ENCODE measurements around the gene HSD3B2.
A peak's percentile ranks its signal among the peaks of the same experiment; 100 is the strongest.
"Not testable (repeated sequence)": the region's sequence is repeated elsewhere in the genome, so short reads cannot be mapped to it uniquely, and the experiment has no call there.

Gene HSD3B2

GRCh38 chr1:119414950-119415349 is at the start of gene HSD3B2:
TSS of gene HSD3B2 (plus strand) at chr1:119415150. CDS start at chr1:119415420, 270 bp downstream.
- intact Hi-C loops (cut with DNase I): no loop called here
- no peak for DNase-seq

- no peak for DNase-seq
Measured at GRCh38 chr1:119366424-119366823, 48.5 kb upstream of the HSD3B2 start.

GRCh38 chr1:119367432-119368124 is 47.4 kb upstream of the HSD3B2 start:
- intact Hi-C loops (cut with DNase I): loop anchor here (10.0 kb wide), 1 partner anchor 83 kb away; no protein-coding TSS in a partner anchor
- DNase-seq: peak in 1 of 42 donors; percentile 2

More at GRCh38 chr1:119366424-119366823, 48.5 kb upstream of the HSD3B2 start:
- intact Hi-C loops (cut with DNase I): loop anchor here (10.0 kb wide), 1 partner anchor 82 kb away; no protein-coding TSS in a partner anchor

- intact Hi-C loops (cut with DNase I): loop anchor here (10.0 kb wide), 1 partner anchor 84 kb away; no protein-coding TSS in a partner anchor
- no peak for DNase-seq
Measured at GRCh38 chr1:119368554-119368953, 46.4 kb upstream of the HSD3B2 start, which contains the start of gene HAO2. TSS of gene HAO2 (plus strand) at chr1:119368785. CDS start at chr1:119381086, 12,301 bp downstream.

- intact Hi-C loops (cut with DNase I): no loop called here
- DNase-seq: no peak
Measured at GRCh38 chr1:119370748-119371147, 44.2 kb upstream of the HSD3B2 start.

DNA sequence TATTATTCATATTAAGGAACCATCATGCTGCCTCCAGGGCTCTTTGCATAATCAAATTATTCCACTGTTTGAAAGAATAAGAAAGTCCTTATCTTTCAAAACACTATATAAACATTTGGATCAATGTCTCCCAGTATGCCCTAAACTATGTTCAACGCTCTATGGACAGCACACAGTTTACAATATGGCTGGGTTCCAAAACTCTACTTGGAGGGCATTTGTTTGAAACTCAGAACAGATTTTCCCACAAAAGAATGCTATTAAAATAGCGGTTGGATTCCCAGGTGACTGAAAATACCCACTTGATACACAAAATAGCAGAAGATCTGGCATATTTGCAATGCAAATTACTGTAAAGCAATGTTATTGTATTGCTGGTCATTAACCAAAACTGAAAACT is 43.1 kb upstream of the HSD3B2 start:
- intact Hi-C loops (cut with DNase I): no loop called here
- no peak for DNase-seq

DNA sequence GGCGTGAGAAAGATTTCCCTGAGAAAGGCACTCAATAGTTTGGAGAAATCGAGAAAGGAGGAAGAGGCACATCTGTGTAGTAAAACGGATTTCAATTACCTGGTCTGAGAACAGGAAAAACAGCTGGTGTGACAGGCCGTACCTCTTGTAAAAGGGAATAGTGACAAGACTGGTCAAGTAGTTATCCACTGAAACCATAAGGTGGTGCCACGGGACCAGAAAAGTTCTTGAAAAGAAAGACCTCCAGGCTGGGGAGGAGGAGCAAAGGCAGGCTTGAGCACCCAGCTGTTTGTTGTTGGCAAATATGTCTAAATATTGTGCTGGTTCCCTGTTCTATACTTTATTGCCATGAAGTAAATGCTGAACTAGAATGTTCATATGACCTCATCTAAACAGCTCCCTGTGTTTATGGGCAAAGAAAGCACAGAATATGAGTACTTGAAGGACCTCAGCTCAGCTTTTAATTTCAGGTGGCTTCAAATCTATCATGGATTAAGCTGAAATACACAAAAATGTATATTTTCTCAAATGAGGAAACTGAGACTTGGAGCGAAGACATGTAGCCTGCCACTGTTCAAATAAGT is 42.4 kb upstream of the HSD3B2 start:
- DNase-seq: peak in 1 of 42 donors; percentile 2
- intact Hi-C loops (cut with DNase I): no loop called here

GRCh38 chr1:119373465-119373864 is 41.5 kb upstream of the HSD3B2 start:
- intact Hi-C loops (cut with DNase I): no loop called here
- no peak for DNase-seq

GRCh38 chr1:119374208-119374874 is 40.6 kb upstream of the HSD3B2 start:
- intact Hi-C loops (cut with DNase I): no loop called here
- no peak for DNase-seq

GRCh38 chr1:119375366-119375765 is 39.6 kb upstream of the HSD3B2 start:
- intact Hi-C loops (cut with DNase I): no loop called here

DNA sequence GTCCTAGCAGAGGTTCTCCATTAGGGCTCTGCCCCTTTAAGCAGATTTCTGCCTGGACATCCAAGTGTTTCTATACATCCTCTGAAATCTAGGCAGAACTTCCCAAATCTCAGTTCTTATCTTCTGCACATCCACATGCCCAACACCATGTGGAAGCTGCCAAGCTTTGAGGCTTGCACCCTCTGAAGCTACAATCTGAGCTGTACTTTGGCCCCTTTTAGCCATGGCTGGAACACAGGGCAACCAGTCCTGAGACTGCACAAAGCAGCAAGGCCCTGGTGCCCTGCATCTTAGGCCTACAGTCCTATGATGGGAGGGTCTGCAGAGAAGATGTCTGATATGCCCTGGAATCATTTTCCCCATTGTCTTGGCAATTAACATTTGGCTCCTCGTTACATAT is 38.4 kb upstream of the HSD3B2 start:
- intact Hi-C loops (cut with DNase I): no loop called here
- DNase-seq: no peak

More at GRCh38 chr1:119375366-119375765, 39.6 kb upstream of the HSD3B2 start:
- no peak for DNase-seq

GRCh38 chr1:119377594-119377993 is 37.4 kb upstream of the HSD3B2 start:
- DNase-seq; intact Hi-C loops (cut with DNase I): not testable (repeated sequence)

GRCh38 chr1:119379117-119379516 is 35.8 kb upstream of the HSD3B2 start:
- no peak for DNase-seq

DNA sequence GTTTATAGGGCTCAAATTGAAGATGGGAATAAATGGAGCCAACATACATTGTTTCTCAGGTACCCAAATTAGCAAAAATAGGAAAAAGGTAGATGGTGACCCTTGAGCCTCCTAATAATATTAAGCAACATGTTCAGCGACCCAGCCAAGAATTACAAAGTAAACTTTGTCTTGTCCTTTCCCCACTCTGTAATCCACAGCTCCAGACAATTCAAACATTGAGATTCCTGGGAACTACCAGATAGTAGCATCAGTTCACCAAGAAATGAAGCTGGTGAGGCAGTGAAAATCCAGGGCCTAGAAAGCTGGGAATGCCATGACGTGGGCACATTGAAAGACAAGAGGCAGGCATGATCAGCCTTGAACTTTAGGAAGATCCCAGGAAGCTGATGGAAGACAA is 34.6 kb upstream of the HSD3B2 start:
- DNase-seq: no peak
- intact Hi-C loops (cut with DNase I): no loop called here

More at GRCh38 chr1:119379117-119379516, 35.8 kb upstream of the HSD3B2 start:
- intact Hi-C loops (cut with DNase I): no loop called here

DNA sequence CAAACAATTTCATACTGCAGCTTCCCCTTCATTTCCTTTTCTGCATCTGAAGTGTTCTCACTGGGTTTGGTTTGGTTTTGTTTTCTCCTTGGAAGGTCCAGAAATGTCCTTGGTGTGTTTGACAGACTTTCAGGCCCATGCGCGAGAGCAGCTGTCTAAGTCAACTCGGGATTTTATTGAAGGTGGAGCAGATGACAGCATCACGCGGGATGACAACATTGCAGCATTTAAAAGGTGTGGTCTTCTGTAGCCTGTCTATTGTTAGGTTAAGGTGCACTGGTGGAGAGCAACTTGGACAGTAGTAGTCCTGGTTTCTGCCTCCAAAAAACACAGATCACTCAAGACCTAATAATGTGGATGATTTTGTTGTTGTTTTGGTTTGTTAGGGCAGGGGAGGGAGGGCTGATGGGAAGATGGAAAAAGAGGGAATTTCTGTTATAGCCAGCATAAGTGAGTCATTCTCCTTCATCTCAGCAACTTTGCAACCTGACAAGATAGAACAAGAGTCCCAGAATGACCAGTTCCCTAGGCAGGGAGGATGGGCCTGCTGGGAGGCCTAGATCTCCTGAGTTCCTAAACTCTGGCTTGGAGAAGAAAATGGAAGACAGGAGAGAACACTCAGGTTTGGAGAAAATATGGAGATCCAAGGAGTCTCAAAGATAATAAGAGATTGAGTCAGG is 33.8 kb upstream of the HSD3B2 start:
- no peak for DNase-seq
- intact Hi-C loops (cut with DNase I): no loop called here

DNA sequence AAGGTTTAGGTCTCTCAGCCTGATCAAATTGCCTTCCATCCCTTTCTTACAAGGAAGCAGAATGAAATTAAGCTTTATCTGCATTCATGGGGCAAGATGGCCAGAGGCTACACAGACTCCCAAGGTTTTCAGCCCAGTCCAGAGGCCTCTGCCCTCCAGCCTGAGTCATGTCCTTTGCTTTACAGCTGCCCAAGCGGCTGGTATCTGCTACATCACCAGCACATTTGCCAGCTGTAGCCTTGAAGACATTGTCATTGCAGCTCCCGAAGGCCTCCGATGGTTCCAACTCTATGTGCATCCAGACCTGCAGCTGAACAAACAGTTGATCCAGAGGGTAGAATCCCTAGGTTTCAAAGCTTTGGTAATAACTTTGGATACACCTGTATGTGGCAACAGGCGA is 30.4 kb upstream of the HSD3B2 start:
- no peak for DNase-seq
- intact Hi-C loops (cut with DNase I): no loop called here

DNA sequence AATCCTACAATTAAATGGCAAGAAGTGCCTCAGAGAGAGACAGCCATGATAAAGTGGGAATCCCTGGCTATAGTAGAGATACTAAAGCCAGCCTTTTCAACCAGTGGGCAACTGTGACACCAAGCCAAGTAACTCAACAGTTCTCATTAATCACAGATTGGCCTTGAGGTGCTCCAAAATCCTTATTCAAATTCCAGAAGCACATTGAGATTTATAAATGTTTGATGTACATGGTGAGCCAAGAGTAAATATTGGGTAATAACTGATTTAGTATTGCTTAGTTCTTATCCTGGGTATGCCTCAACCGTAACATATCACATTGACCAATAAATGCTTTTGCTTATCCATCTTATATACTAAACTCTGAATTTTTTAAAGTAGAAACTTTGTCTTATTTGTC is 29.3 kb upstream of the HSD3B2 start:
- intact Hi-C loops (cut with DNase I): no loop called here
- no peak for DNase-seq

GRCh38 chr1:119387858-119388257 is 27.1 kb upstream of the HSD3B2 start:
- intact Hi-C loops (cut with DNase I): no loop called here
- DNase-seq: no peak

- DNase-seq: no peak
- intact Hi-C loops (cut with DNase I): no loop called here
Measured at GRCh38 chr1:119388450-119388849, 26.5 kb upstream of the HSD3B2 start.

GRCh38 chr1:119390526-119390925 is 24.4 kb upstream of the HSD3B2 start:
- no peak for DNase-seq
- intact Hi-C loops (cut with DNase I): no loop called here
